Suprapubic skin (tissue), 4 donors: ENCODE data around the gene HNRNPM.

Experiments
- CTCF ChIP-seq, 2 donors: fragments of 200-600 bp in 1 of 2; fragments of 450-650 bp in 1 of 2; sonication (generic) in 1 of 2; IDR thresholded peaks; one replicate each; pipeline ENCODE4 v1.5.1; 2016 to 2019; ENCODE audit warnings: antibody characterized with exemption in 2 of 2, mild to moderate bottlenecking in 1 of 2, moderate library complexity in 1 of 2
- EP300 ChIP-seq: sonication (generic); formaldehyde crosslinking; IDR thresholded peaks from one replicate; pipeline ENCODE4 v1.6.1; 2017; ENCODE audit warnings: antibody characterized with exemption
- POLR2A ChIP-seq, 2 donors: fragments of 450-650 bp; IDR thresholded peaks; one replicate each; pipeline ENCODE4 v1.6.1; 2017; ENCODE audit warnings: antibody characterized with exemption in 2 of 2, mild to moderate bottlenecking in 2 of 2, moderate library complexity in 2 of 2
- POLR2AphosphoS5 ChIP-seq, 3 donors: sonication (generic); formaldehyde crosslinking; IDR thresholded peaks; one replicate each; pipeline ENCODE4 v1.6.1; 2017; ENCODE audit warnings: antibody characterized with exemption in 3 of 3

GRCh38 chr19:8426283-8426682, 18.5 kb upstream of the HNRNPM start:
- TF ChIP-seq CTCF (IDR thresholded peaks at IDR 0.05) = no peak
- no peak for TF ChIP-seq POLR2A (IDR thresholded peaks at IDR 0.05)
- TF ChIP-seq POLR2AphosphoS5 (IDR thresholded peaks at IDR 0.05) = no peak
- no peak for TF ChIP-seq EP300
